HepG2 (cell line): ENCODE results near the gene NFATC3. TPM values are rescaled to one million over a fixed set of nuclear protein-coding genes. Genes with fewer than 3 reads are reported as not detected.

Experiments used
- ARID3A ChIP-seq: IDR thresholded peaks from 2 replicates; pipeline ENCODE4 v1.6.1; 2012; ENCODE audit warnings: low read depth, low read length, improper control_type of control experiment
- ATRX ChIP-seq: sonication (generic); formaldehyde crosslinking; IDR thresholded peaks from 2 replicates; pipeline ENCODE4 v1.4.0; 2020; ENCODE audit warnings: missing genetic modification reagents, borderline replicate concordance
- DMTF1 ChIP-seq: sonication (generic); formaldehyde crosslinking; IDR thresholded peaks from 2 replicates; pipeline ENCODE4 v1.4.0; 2020; ENCODE audit warnings: mild to moderate bottlenecking, missing genetic modification reagents
- DRAP1 ChIP-seq: IDR thresholded peaks from 2 replicates; pipeline ENCODE4 v1.6.1; 2016; ENCODE audit warnings: missing genetic modification reagents, missing compliant biosample characterization
- FOXP4 ChIP-seq: sonication (generic); formaldehyde crosslinking; IDR thresholded peaks from 2 replicates; pipeline ENCODE4 v1.4.0; 2020; ENCODE audit warnings: missing genetic modification reagents
- GRHL1 ChIP-seq: sonication (generic); formaldehyde crosslinking; conservative IDR thresholded peaks from 2 replicates; pipeline ENCODE4 v1.8.0; 2022; ENCODE audit warnings: missing genetic modification reagents
- KLF13 ChIP-seq: sonication (generic); formaldehyde crosslinking; IDR thresholded peaks from 2 replicates; pipeline ENCODE4 v1.4.0; 2020; ENCODE audit warnings: mild to moderate bottlenecking, missing genetic modification reagents
- MAF1 ChIP-seq: sonication (generic); formaldehyde crosslinking; IDR thresholded peaks from 2 replicates; pipeline ENCODE4 v1.5.0; 2020; ENCODE audit warnings: missing genetic modification reagents, borderline replicate concordance
- PHB2 ChIP-seq: fragments of 450-650 bp; IDR thresholded peaks from 2 replicates; pipeline ENCODE4 v1.6.1; 2018; ENCODE audit not compliant: partially characterized antibody
- RFXAP ChIP-seq: sonication (generic); formaldehyde crosslinking; IDR thresholded peaks from 2 replicates; pipeline ENCODE4 v1.4.0; 2020; ENCODE audit warnings: missing genetic modification reagents, borderline replicate concordance
- SPEN ChIP-seq: sonication (generic); formaldehyde crosslinking; IDR thresholded peaks from 2 replicates; pipeline ENCODE4 v1.5.1; 2020; ENCODE audit warnings: low read depth, mild to moderate bottlenecking, missing genetic modification reagents
- ZNF329 ChIP-seq: sonication (generic); formaldehyde crosslinking; IDR thresholded peaks from 2 replicates; pipeline ENCODE4 v1.9.0; 2021; ENCODE audit warnings: low read depth, mild to moderate bottlenecking, missing genetic modification reagents
- ZNF362 ChIP-seq: sonication (generic); formaldehyde crosslinking; IDR thresholded peaks from 2 replicates; pipeline ENCODE4 v1.4.0; 2020; ENCODE audit warnings: missing genetic modification reagents, mild to moderate bottlenecking, borderline replicate concordance
- ZNF484 ChIP-seq: sonication (generic); formaldehyde crosslinking; IDR thresholded peaks from 2 replicates; pipeline ENCODE4 v1.5.1; 2020; ENCODE audit warnings: mild to moderate bottlenecking, low read depth, missing genetic modification reagents, borderline replicate concordance
- ZNF557 ChIP-seq: sonication (generic); formaldehyde crosslinking; IDR thresholded peaks from 2 replicates; pipeline ENCODE4 v1.4.0; 2020; ENCODE audit warnings: missing genetic modification reagents
- ZNF619 ChIP-seq: sonication (generic); formaldehyde crosslinking; IDR thresholded peaks from 2 replicates; pipeline ENCODE4 v1.4.0; 2020; ENCODE audit warnings: mild to moderate bottlenecking, missing genetic modification reagents
- polyA plus RNA-seq, 8 experiments: library from polyadenylated mRNA; depleted of rRNA in 3 of 8; stranded (reverse) in 7 of 8; unstranded in 1 of 8; fragments of >200 nt; fragmentation: Illumina TruSeq in 4 of 8; extraction: Trizol in 4 of 8; gene quantifications; 2 replicates each; pipeline versions ENCODE4 v1.2.1 to v1.2.3, GENCODE V29; 2011 to 2016; ENCODE audit warnings: low read depth in 4 of 8, missing spikeins in 1 of 8, mixed read lengths in 1 of 8; ENCODE audit not compliant: insufficient read depth in 1 of 8
- total RNA-seq, 5 experiments: library from RNA; depleted of rRNA; stranded (reverse); fragments of >200 nt; fragmentation: Illumina TruSeq; extraction: Trizol; gene quantifications; 2 replicates each; pipeline ENCODE4 v1.2.3, GENCODE V29; 2016; ENCODE audit warnings: low read depth in 1 of 5

Gene NFATC3
- total and polyA plus RNA-seq, 2 of the 13 experiments (the other 11 are each of a cell fraction or from before 2014, with no cell fraction given), result 52.6 to 62.7 TPM

GRCh38 chr16:68257906-68258800, 173.0 kb downstream of the NFATC3 start (continued):
- TF ChIP-seq SPEN (CRISPR knock-in tag), result peak; percentile 59; the same call in 1 of the 2 replicates
- 0 out of 2 replicates have a peak, but pooled peaks have one; percentile 29 for TF ChIP-seq ZNF362
- 0 out of 2 replicates have a peak, but pooled peaks have one; percentile 32 for TF ChIP-seq ZNF557 (CRISPR knock-in tag)
- TF ChIP-seq FOXP4 (CRISPR knock-in tag), result peak; percentile 97
- peak; percentile 67 for TF ChIP-seq DRAP1 (CRISPR knock-in tag)
- no peak for TF ChIP-seq ATRX
- TF ChIP-seq ZNF619 (CRISPR knock-in tag), result peak; percentile 70
- peak; percentile 68; the same call in 1 of the 2 replicates for TF ChIP-seq RFXAP (CRISPR knock-in tag)
- TF ChIP-seq DMTF1 (CRISPR knock-in tag), result no peak
- TF ChIP-seq ZNF329 (CRISPR knock-in tag), result no peak
- TF ChIP-seq GRHL1, result no peak
- TF ChIP-seq KLF13, result no peak
- TF ChIP-seq PHB2, result no peak
- TF ChIP-seq MAF1 (CRISPR knock-in tag), result no peak
- 0 out of 2 replicates have a peak, but pooled peaks have one; percentile 13 for TF ChIP-seq ARID3A
- TF ChIP-seq ZNF484 (CRISPR knock-in tag), result no peak
